Left lung (tissue), 10 donors: Measurements from ENCODE around the gene SRCIN1. TPM values are rescaled to one million over a fixed set of nuclear protein-coding genes. Genes with fewer than 3 reads are reported as not detected.

ENCODE experiments used
- ATAC-seq: fragments of 200-7000 bp; cut with Tn5 transposase; one replicate; pipeline ENCODE4 v1.9.1; 2020; ENCODE audit warnings: moderate library complexity
- DNase-seq, 4 donors: peaks; one replicate each; pipeline ENCODE4 v3.0.0-alpha.2; 2013 to 2020
- H3K27ac ChIP-seq, 2 donors: fragments of 200-600 bp; sonication (generic) in 1 of 2; one replicate each; pipeline versions ENCODE4 v1.5.0 to v1.8.0; 2020 to 2021
- H3K27me3 ChIP-seq, 2 donors: fragments of 200-600 bp; sonication (generic) in 1 of 2; one replicate each; pipeline versions ENCODE4 v1.5.0 to v1.8.0; 2020 to 2021
- H3K36me3 ChIP-seq, 2 donors: fragments of 200-600 bp; sonication (generic) in 1 of 2; one replicate each; pipeline versions ENCODE4 v1.5.0 to v1.8.0; 2020 to 2021
- H3K4me1 ChIP-seq, 2 donors: fragments of 200-600 bp; one replicate each; pipeline ENCODE4 v1.8.0; 2021
- H3K4me3 ChIP-seq, 2 donors: fragments of 200-600 bp; sonication (generic) in 1 of 2; one replicate each; pipeline versions ENCODE4 v1.5.0 to v1.8.0; 2020 to 2021; ENCODE audit warnings: mild to moderate bottlenecking in 1 of 2
- H3K9me3 ChIP-seq, 2 donors: fragments of 200-600 bp; sonication (generic) in 1 of 2; one replicate each; pipeline versions ENCODE4 v1.5.0 to v1.8.0; 2020 to 2021
- CTCF ChIP-seq, 2 donors: fragments of 200-600 bp; sonication (generic) in 1 of 2; IDR thresholded peaks; one replicate each; pipeline versions ENCODE4 v1.5.0 to v1.8.0; 2021; ENCODE audit warnings: antibody characterized with exemption in 2 of 2
- intact Hi-C, 2 donors: fragments of 100-400 bp; cut with DNase I; formaldehyde crosslinking; loops; one replicate each; pipeline versions ENCODE4 v1.11.2 to v1.14.2; 2022
- polyA plus RNA-seq, 6 donors: library from polyadenylated mRNA; unstranded; fragments of 120-200 nt; gene quantifications; one replicate each; pipeline ENCODE4 v1.2.1, GENCODE V29; 2013; ENCODE audit not compliant: insufficient read length in 6 of 6
- total RNA-seq, 2 donors: library from RNA; stranded (reverse); fragmentation: NEBNext Ultra II Directional; extraction: Animal tissue kit (Norgen Biotek cat#: 25700); gene quantifications; one replicate each; pipeline ENCODE4 v1.2.1, GENCODE V29; 2021
- donor health status: DM: no; HTN: yes; CAD: no.
- donor health status: DM: no; HTN: no; CAD: no.

SRCIN1 gene
- total and polyA plus RNA-seq, 8 donors, result 2.7 to 10.6 (median 7.4) TPM

- Histone ChIP-seq H3K9me3 (peaks cover 0 to 5% of the 10 kb centered on the region in 2 donors), H3K36me3 (no peaks in the 10 kb centered on the region), H3K27ac (no peak overlapping the region), H3K4me3 (no peak overlapping the region), H3K4me1 (no peaks in the 10 kb centered on the region), H3K27me3 (peaks cover 6 to 78% of the 10 kb centered on the region in 2 donors)
- intact Hi-C loops, result no loop called here
- DNase-seq, result no peak
- no peak for TF ChIP-seq CTCF (IDR thresholded peaks at IDR 0.05)
- no peak for ATAC-seq
Measured at GRCh38 chr17:38613981-38614779, 8.4 kb upstream of the SRCIN1 start.

GRCh38 chr17:38613525-38613980, 7.8 kb upstream of the SRCIN1 start:
- ATAC-seq (no peak), DNase-seq (no peak)
- Histone ChIP-seq H3K27ac (no peak overlapping the region), H3K4me3 (no peak overlapping the region), H3K36me3 (no peaks in the 10 kb centered on the region), H3K4me1 (no peaks in the 10 kb centered on the region), H3K9me3 (peaks cover 0 to 5% of the 10 kb centered on the region in 2 donors), H3K27me3 (peaks cover 10 to 79% of the 10 kb centered on the region in 2 donors)
- no peak for TF ChIP-seq CTCF (IDR thresholded peaks at IDR 0.05)
- intact Hi-C loops, result no loop called here

- no peak for ATAC-seq
- no peak for TF ChIP-seq CTCF (IDR thresholded peaks at IDR 0.05)
- Histone ChIP-seq H3K27ac (no peak overlapping the region), H3K4me3 (no peak overlapping the region), H3K4me1 (peaks cover 0 to under 1% of the 10 kb centered on the region in 2 donors), H3K36me3 (no peaks in the 10 kb centered on the region), H3K27me3 (peaks cover 26 to 81% of the 10 kb centered on the region in 2 donors), H3K9me3 (peaks cover 0 to 5% of the 10 kb centered on the region in 2 donors)
- DNase-seq, result no peak
- intact Hi-C loops, result no loop called here
Measured at GRCh38 chr17:38611872-38612376, 6.2 kb upstream of the SRCIN1 start.

- Histone ChIP-seq H3K27ac (no peak overlapping the region), H3K4me1 (peaks cover 2 to 8% of the 10 kb centered on the region in 2 donors), H3K9me3 (peaks cover 0 to 5% of the 10 kb centered on the region in 2 donors), H3K4me3 (no peak overlapping the region), H3K36me3 (no peaks in the 10 kb centered on the region), H3K27me3 (peaks cover 33 to 87% of the 10 kb centered on the region in 2 donors)
- no peak for ATAC-seq
- TF ChIP-seq CTCF (IDR thresholded peaks at IDR 0.05), result no peak
- intact Hi-C loops, result no loop called here
- peak in 1 of 4 donors; percentile 3 for DNase-seq
Measured at GRCh38 chr17:38611070-38611786, 5.5 kb upstream of the SRCIN1 start.
